GM12878 (cell line): ENCODE measurements around the gene OLFML3. TPM values are rescaled to one million over a fixed set of nuclear protein-coding genes. Genes with fewer than 3 reads are reported as not detected.

ENCODE experiments used
- ATAC-seq: fragments of 200-7000 bp; cut with Tn5 transposase; 3 replicates; pipeline ENCODE4 v1.9.1; 2020; ENCODE audit warnings: mild to moderate bottlenecking, moderate library complexity
- BruUV-seq: library from RNA; stranded (reverse); fragments of 400-500 nt; replicated peaks from 2 replicates; lab custom pipeline; 2021; lab: Mats Ljungman, UMichigan
- CTCF ChIA-PET: fragments of 300-600 bp; sonication (Branson Sonifier 250); formaldehyde crosslinking; extraction: SDS; loops from one replicate; lab custom pipeline; 2021; ENCODE audit warnings: inconsistent platforms; lab: Yijun Ruan, JAX
- POLR2A ChIA-PET: fragments of 350-600 bp; formaldehyde crosslinking; extraction: SDS; loops from one replicate; lab custom pipeline; 2021; ENCODE audit warnings: inconsistent platforms; lab: Charles Lee
- RAD21 ChIA-PET: fragments of 300-600 bp; sonication (Branson Sonifier 250); formaldehyde crosslinking; loops from one replicate; lab custom pipeline; 2023; ENCODE audit warnings: antibody characterized with exemption; ENCODE audit not compliant: unreplicated experiment; lab: Charles Lee
- SMC1A ChIA-PET: fragments of 300-600 bp; sonication (Branson Sonifier 250); formaldehyde crosslinking; loops from one replicate; lab custom pipeline; 2023; ENCODE audit not compliant: unreplicated experiment, uncharacterized antibody; lab: Charles Lee
- DNase-seq: peaks from one replicate; pipeline ENCODE4 v3.0.0-alpha.2; 2011; ENCODE audit warnings: low read depth, low spot score
- FAIRE-seq: peaks from 3 replicates; lab custom pipeline; 2011; peaks lifted over from hg19 to GRCh38; lab: Jason Lieb, UNC
- H2AFZ ChIP-seq: 2 replicates; pipeline ENCODE4 v1.6.0; 2011; ENCODE audit warnings: low read depth, low read length, control low read depth; ENCODE audit not compliant: control insufficient read depth
- H3K27ac ChIP-seq: 2 replicates; pipeline ENCODE4 v1.5.1; 2011; ENCODE audit warnings: control low read depth; ENCODE audit not compliant: control insufficient read depth, insufficient read depth
- H3K27me3 ChIP-seq, 2 experiments: replicated peaks in 1 of 2; 2 replicates each; pipeline versions ENCODE4 v1.6.0 to v1.6.1; 2011; ENCODE audit warnings: low read length in 1 of 2; ENCODE audit not compliant: control insufficient read depth in 2 of 2, insufficient read depth in 2 of 2
- H3K36me3 ChIP-seq, 2 experiments: 2 replicates each; pipeline ENCODE4 v1.5.1; 2011; ENCODE audit warnings: low read length in 1 of 2; ENCODE audit not compliant: control insufficient read depth in 2 of 2, insufficient read depth in 2 of 2
- H3K4me1 ChIP-seq: 2 replicates; pipeline ENCODE4 v1.6.1; 2011; ENCODE audit warnings: mild to moderate bottlenecking, low read length, moderate library complexity, mixed read lengths; ENCODE audit not compliant: control insufficient read depth, insufficient read depth
- H3K4me2 ChIP-seq: 2 replicates; pipeline ENCODE4 v1.6.0; 2011; ENCODE audit warnings: control low read depth; ENCODE audit not compliant: control insufficient read depth, insufficient read depth
- H3K4me3 ChIP-seq: fragments of 200-600 bp; sonication (generic); 2 replicates; pipeline ENCODE4 v1.5.1; 2016
- H3K79me2 ChIP-seq: 2 replicates; pipeline ENCODE4 v1.6.0; 2011; ENCODE audit warnings: low read length; ENCODE audit not compliant: control insufficient read depth, insufficient read depth
- H3K9ac ChIP-seq: 2 replicates; pipeline ENCODE4 v1.8.0; 2011; ENCODE audit warnings: low read length, control low read depth, mixed read lengths; ENCODE audit not compliant: control insufficient read depth, insufficient read depth
- H3K9me3 ChIP-seq: replicated peaks from 3 replicates; pipeline ENCODE4 v1.5.1; 2011; ENCODE audit warnings: mild to moderate bottlenecking, low read length; ENCODE audit not compliant: control insufficient read depth, insufficient read depth
- H4K20me1 ChIP-seq: 2 replicates; pipeline ENCODE4 v1.6.0; 2011; ENCODE audit not compliant: control insufficient read depth, insufficient read depth
- STAT1 ChIP-seq: fragments of 450-650 bp; conservative IDR thresholded peaks from 2 replicates; pipeline ENCODE4 v1.6.1; 2014; ENCODE audit warnings: antibody characterized with exemption, mild to moderate bottlenecking
- ZSCAN29 ChIP-seq: fragments of 450-650 bp; IDR thresholded peaks from 2 replicates; pipeline ENCODE4 v1.6.1; 2017; ENCODE audit warnings: mild to moderate bottlenecking, moderate library complexity
- WGBS: methylation state at CpG from one replicate; pipeline ENCODE4 v1.1.6; 2016; ENCODE audit warnings: low lambda C conversion rate; ENCODE audit not compliant: insufficient replicate concordance, insufficient coverage; ENCODE audit errors: missing lambda C conversion rate; 5-methylcytosine and 5-hydroxymethylcytosine counted together
- in situ Hi-C: fragments of 300-500 bp; cut with MboI; formaldehyde crosslinking; loops from 9 replicates; pipeline ENCODE4 v1.14.3; 2018; ENCODE audit warnings: mixed read lengths
- intact Hi-C: fragments of 100-400 bp; cut with micrococcal nuclease; formaldehyde crosslinking; loops from one replicate; pipeline ENCODE4 v1.14.2; 2022; ENCODE audit not compliant: unreplicated experiment
- polyA plus RNA-seq, 11 experiments: library from polyadenylated mRNA; depleted of rRNA in 4 of 11; unstranded in 6 of 11; stranded (reverse) in 5 of 11; fragments of >200 nt; fragmentation: Nextera tagmentation in 4 of 11; fragmentation: Illumina TruSeq in 1 of 11; extraction: Ambion mirVana in 4 of 11; extraction: Trizol in 1 of 11; gene quantifications; 1 replicate in 1 of 11; 2 replicates in 10 of 11; pipeline versions ENCODE4 v1.2.1 to v1.2.3, GENCODE V29; 2011 to 2016; ENCODE audit warnings: inconsistent platforms in 2 of 11, missing spikeins in 2 of 11, low read depth in 1 of 11
- total RNA-seq, 4 experiments: library from RNA; depleted of rRNA in 3 of 4; stranded (reverse); fragments of >200 nt in 3 of 4; fragmentation: Illumina TruSeq in 1 of 4; extraction: Trizol in 1 of 4; gene quantifications; 2 replicates each; pipeline versions ENCODE4 v1.2.1 to v1.2.3, GENCODE V29; 2013 to 2021
- TF ChIP-seq, protein P1 (sequence below): fragments of 450-650 bp; formaldehyde crosslinking; IDR thresholded peaks from 2 replicates; pipeline ENCODE4 v1.4.0; 2020; ENCODE audit warnings: mild to moderate bottlenecking, moderate library complexity

OLFML3 gene
- total and polyA plus RNA-seq, 10 of the 15 experiments (the other 5 are each of a cell fraction or from before 2014, with no cell fraction given) = 0.03 TPM; not detected in 9

- no TSS peak for BruUV-seq
Observed at GRCh38 chr1:113986802-113987201, 7.5 kb downstream of the OLFML3 start.

More at GRCh38 chr1:113986802-113987201, 7.5 kb downstream of the OLFML3 start:
- in situ Hi-C loops = no loop called here
- ChIA-PET POLR2A (no interaction called here), CTCF (interaction anchor here (1.5 kb wide), 1 partner anchor 296 kb away, joined by 3 read pairs; no protein-coding TSS in a partner anchor), RAD21 (no interaction called here), SMC1A (interaction anchor here (1.0 kb wide), 1 partner anchor 296 kb away, joined by 5 read pairs; no protein-coding TSS in a partner anchor)
- Histone ChIP-seq H3K4me2 (no peak overlapping the region), H3K4me3 (no peak overlapping the region), H3K79me2 (no peaks in the 10 kb centered on the region), H4K20me1 (no peaks in the 10 kb centered on the region), H3K9ac (no peak overlapping the region), H3K36me3 (no peaks in the 10 kb centered on the region), H3K27me3 (no peaks in the 10 kb centered on the region), H3K9me3 (peaks cover 2% of the 10 kb centered on the region; the same call in 1 of the 3 replicates), H3K4me1 (no peaks in the 10 kb centered on the region), H2AFZ (no peak overlapping the region), H3K27ac (no peak overlapping the region)
- 41% methylated on average over 6 of the region's 6 CpGs for WGBS
- intact Hi-C loops = no loop called here
- TF ChIP-seq, protein P1, sequence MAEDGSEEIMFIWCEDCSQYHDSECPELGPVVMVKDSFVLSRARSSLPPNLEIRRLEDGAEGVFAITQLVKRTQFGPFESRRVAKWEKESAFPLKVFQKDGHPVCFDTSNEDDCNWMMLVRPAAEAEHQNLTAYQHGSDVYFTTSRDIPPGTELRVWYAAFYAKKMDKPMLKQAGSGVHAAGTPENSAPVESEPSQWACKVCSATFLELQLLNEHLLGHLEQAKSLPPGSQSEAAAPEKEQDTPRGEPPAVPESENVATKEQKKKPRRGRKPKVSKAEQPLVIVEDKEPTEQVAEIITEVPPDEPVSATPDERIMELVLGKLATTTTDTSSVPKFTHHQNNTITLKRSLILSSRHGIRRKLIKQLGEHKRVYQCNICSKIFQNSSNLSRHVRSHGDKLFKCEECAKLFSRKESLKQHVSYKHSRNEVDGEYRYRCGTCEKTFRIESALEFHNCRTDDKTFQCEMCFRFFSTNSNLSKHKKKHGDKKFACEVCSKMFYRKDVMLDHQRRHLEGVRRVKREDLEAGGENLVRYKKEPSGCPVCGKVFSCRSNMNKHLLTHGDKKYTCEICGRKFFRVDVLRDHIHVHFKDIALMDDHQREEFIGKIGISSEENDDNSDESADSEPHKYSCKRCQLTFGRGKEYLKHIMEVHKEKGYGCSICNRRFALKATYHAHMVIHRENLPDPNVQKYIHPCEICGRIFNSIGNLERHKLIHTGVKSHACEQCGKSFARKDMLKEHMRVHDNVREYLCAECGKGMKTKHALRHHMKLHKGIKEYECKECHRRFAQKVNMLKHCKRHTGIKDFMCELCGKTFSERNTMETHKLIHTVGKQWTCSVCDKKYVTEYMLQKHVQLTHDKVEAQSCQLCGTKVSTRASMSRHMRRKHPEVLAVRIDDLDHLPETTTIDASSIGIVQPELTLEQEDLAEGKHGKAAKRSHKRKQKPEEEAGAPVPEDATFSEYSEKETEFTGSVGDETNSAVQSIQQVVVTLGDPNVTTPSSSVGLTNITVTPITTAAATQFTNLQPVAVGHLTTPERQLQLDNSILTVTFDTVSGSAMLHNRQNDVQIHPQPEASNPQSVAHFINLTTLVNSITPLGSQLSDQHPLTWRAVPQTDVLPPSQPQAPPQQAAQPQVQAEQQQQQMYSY (CRISPR knock-in tag) = no peak
- TF ChIP-seq ZSCAN29 (no peak), STAT1 (no peak)
- no peak for FAIRE-seq
- DNase-seq = no peak
- no peak for ATAC-seq
